Measurements from ENCODE around the gene IL31RA.

DNA sequence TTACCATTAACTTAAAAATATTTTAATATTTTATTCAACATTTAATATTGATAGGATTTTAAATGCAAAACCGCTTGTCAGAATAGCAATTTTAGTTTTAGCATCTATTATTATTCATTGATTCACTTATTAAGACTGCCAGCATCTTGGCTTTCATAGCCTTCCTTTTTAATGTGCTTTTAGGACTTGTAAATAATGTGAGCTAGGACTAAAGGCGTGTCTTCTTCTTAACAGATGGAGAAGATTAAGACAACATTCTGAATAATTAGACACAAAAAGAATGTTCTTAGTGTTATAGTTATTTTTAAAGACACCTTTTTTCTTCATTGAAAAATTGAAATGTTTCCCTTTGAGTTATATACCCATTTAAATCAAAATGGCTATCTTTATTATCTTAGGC lies 6.9 kb downstream of the IL31RA start:
- TF ChIP-seq, protein P1, sequence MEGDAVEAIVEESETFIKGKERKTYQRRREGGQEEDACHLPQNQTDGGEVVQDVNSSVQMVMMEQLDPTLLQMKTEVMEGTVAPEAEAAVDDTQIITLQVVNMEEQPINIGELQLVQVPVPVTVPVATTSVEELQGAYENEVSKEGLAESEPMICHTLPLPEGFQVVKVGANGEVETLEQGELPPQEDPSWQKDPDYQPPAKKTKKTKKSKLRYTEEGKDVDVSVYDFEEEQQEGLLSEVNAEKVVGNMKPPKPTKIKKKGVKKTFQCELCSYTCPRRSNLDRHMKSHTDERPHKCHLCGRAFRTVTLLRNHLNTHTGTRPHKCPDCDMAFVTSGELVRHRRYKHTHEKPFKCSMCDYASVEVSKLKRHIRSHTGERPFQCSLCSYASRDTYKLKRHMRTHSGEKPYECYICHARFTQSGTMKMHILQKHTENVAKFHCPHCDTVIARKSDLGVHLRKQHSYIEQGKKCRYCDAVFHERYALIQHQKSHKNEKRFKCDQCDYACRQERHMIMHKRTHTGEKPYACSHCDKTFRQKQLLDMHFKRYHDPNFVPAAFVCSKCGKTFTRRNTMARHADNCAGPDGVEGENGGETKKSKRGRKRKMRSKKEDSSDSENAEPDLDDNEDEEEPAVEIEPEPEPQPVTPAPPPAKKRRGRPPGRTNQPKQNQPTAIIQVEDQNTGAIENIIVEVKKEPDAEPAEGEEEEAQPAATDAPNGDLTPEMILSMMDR (conservative IDR thresholded peaks at IDR 0.05 in 1 of 2, IDR thresholded peaks at IDR 0.05 in 1 of 2; ENCODE audit: extremely low read depth in 1 of 2, insufficient read depth in 1 of 2, low read depth in 1 of 2, low read length in 2 of 2), result no peak
- TF ChIP-seq EZH2 (IDR thresholded peaks at IDR 0.05; ENCODE audit: borderline replicate concordance, low read length), result no peak

Measured in mammary epithelial cell (primary cell).